DOHH2 (cell line): Measurements from ENCODE around the gene CD9.

ENCODE experiments used
- EZH2phosphoT487 ChIP-seq: fragments of 200-600 bp; sonication (generic); IDR thresholded peaks from 2 replicates; pipeline ENCODE4 v1.6.1; 2017; ENCODE audit warnings: borderline replicate concordance, mild to moderate bottlenecking, antibody characterized with exemption, low read length, moderate library complexity, mixed read lengths
- TF ChIP-seq, protein P1 (sequence below): fragments of 200-600 bp; sonication (generic); IDR thresholded peaks from one replicate; pipeline ENCODE4 v1.5.1; 2014; ENCODE audit warnings: antibody characterized with exemption, mild to moderate bottlenecking, low read depth, low read length; ENCODE audit not compliant: poor library complexity, severe bottlenecking

DNA sequence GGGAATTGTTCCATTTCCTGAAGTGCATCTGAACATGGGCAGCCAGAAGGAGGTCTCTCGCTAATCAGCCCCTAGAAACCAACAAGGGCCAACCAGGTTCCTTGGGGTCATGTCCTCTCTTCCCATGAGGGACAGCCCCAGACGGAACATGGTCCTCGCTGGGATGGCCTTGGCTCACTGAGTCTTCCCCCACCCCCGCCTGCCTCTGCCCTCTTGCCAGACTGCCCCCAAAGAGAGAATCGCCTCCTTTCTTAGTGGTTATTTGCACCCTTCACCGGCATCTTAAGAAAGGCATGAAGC, 36.4 kb downstream of the CD9 start:
- TF ChIP-seq, protein P1, sequence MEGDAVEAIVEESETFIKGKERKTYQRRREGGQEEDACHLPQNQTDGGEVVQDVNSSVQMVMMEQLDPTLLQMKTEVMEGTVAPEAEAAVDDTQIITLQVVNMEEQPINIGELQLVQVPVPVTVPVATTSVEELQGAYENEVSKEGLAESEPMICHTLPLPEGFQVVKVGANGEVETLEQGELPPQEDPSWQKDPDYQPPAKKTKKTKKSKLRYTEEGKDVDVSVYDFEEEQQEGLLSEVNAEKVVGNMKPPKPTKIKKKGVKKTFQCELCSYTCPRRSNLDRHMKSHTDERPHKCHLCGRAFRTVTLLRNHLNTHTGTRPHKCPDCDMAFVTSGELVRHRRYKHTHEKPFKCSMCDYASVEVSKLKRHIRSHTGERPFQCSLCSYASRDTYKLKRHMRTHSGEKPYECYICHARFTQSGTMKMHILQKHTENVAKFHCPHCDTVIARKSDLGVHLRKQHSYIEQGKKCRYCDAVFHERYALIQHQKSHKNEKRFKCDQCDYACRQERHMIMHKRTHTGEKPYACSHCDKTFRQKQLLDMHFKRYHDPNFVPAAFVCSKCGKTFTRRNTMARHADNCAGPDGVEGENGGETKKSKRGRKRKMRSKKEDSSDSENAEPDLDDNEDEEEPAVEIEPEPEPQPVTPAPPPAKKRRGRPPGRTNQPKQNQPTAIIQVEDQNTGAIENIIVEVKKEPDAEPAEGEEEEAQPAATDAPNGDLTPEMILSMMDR = no peak
- no peak for TF ChIP-seq EZH2phosphoT487
